ENCODE results near the gene CPO.
"Not testable (repeated sequence)": the region's sequence is repeated elsewhere in the genome, so short reads cannot be mapped to it uniquely, and the experiment has no call there.

Gene CPO

GRCh38 chr2:206942592-206943478 lies 3.5 kb downstream of the CPO start:
- no peaks in the 10 kb centered on the region for H3K36me3 ChIP-seq
- TF ChIP-seq CTCF (IDR thresholded peaks at IDR 0.05; ENCODE audit: low read depth, low read length): no peak
- no peaks in the 10 kb centered on the region for H3K9me3 ChIP-seq (ENCODE audit: severe bottlenecking)
- H3K27me3 ChIP-seq (ENCODE audit: insufficient read depth, low read depth, severe bottlenecking): no peaks in the 10 kb centered on the region
- DNase-seq: no peak
- no peak overlapping the region for H3K4me3 ChIP-seq (ENCODE audit: low read depth, low read length)
- no peak overlapping the region for H3K27ac ChIP-seq

- DNase-seq; H3K36me3 ChIP-seq; H3K27ac ChIP-seq; H3K4me3 ChIP-seq (ENCODE audit: low read depth, low read length); H3K27me3 ChIP-seq (ENCODE audit: insufficient read depth, low read depth, severe bottlenecking); H3K9me3 ChIP-seq (ENCODE audit: severe bottlenecking): not testable (repeated sequence)
Observed at GRCh38 chr2:206953404-206953803, 14.1 kb downstream of the CPO start.

- no peak for DNase-seq
- Histone ChIP-seq H3K4me3 (ENCODE audit: low read depth, low read length) (no peak overlapping the region), H3K9me3 (ENCODE audit: severe bottlenecking) (no peaks in the 10 kb centered on the region), H3K36me3 (no peaks in the 10 kb centered on the region), H3K27ac (no peak overlapping the region), H3K27me3 (ENCODE audit: insufficient read depth, low read depth, severe bottlenecking) (no peaks in the 10 kb centered on the region)
- no peak for TF ChIP-seq CTCF (IDR thresholded peaks at IDR 0.05; ENCODE audit: low read depth, low read length)
Observed at GRCh38 chr2:206955253-206955652, 15.9 kb downstream of the CPO start.

GRCh38 chr2:206958261-206958660 lies 18.9 kb downstream of the CPO start:
- no peak for DNase-seq
- no peak overlapping the region for H3K4me3 ChIP-seq (ENCODE audit: low read depth, low read length)
- H3K27me3 ChIP-seq (ENCODE audit: insufficient read depth, low read depth, severe bottlenecking): no peaks in the 10 kb centered on the region
- H3K27ac ChIP-seq: no peak overlapping the region
- TF ChIP-seq CTCF (IDR thresholded peaks at IDR 0.05; ENCODE audit: low read depth, low read length): no peak
- no peaks in the 10 kb centered on the region for H3K9me3 ChIP-seq (ENCODE audit: severe bottlenecking)
- H3K36me3 ChIP-seq: no peaks in the 10 kb centered on the region

- no peaks in the 10 kb centered on the region for H3K36me3 ChIP-seq
- no peaks in the 10 kb centered on the region for H3K27me3 ChIP-seq (ENCODE audit: insufficient read depth, low read depth, severe bottlenecking)
- H3K9me3 ChIP-seq (ENCODE audit: severe bottlenecking): no peaks in the 10 kb centered on the region
- no peak for TF ChIP-seq CTCF (IDR thresholded peaks at IDR 0.05; ENCODE audit: low read depth, low read length)
- no peak overlapping the region for H3K4me3 ChIP-seq (ENCODE audit: low read depth, low read length)
- no peak for DNase-seq
- H3K27ac ChIP-seq: no peak overlapping the region
Observed at GRCh38 chr2:206962966-206963365, 23.6 kb downstream of the CPO start.

- Histone ChIP-seq H3K27me3 (ENCODE audit: insufficient read depth, low read depth, severe bottlenecking) (no peaks in the 10 kb centered on the region), H3K27ac (no peak overlapping the region), H3K4me3 (ENCODE audit: low read depth, low read length) (no peak overlapping the region), H3K9me3 (ENCODE audit: severe bottlenecking) (no peaks in the 10 kb centered on the region), H3K36me3 (no peaks in the 10 kb centered on the region)
- DNase-seq: no peak
- no peak for TF ChIP-seq CTCF (IDR thresholded peaks at IDR 0.05; ENCODE audit: low read depth, low read length)
Observed at GRCh38 chr2:206968134-206969086, 29.1 kb downstream of the CPO start.
